Measurements from ENCODE around the gene SIVA1.

DNA sequence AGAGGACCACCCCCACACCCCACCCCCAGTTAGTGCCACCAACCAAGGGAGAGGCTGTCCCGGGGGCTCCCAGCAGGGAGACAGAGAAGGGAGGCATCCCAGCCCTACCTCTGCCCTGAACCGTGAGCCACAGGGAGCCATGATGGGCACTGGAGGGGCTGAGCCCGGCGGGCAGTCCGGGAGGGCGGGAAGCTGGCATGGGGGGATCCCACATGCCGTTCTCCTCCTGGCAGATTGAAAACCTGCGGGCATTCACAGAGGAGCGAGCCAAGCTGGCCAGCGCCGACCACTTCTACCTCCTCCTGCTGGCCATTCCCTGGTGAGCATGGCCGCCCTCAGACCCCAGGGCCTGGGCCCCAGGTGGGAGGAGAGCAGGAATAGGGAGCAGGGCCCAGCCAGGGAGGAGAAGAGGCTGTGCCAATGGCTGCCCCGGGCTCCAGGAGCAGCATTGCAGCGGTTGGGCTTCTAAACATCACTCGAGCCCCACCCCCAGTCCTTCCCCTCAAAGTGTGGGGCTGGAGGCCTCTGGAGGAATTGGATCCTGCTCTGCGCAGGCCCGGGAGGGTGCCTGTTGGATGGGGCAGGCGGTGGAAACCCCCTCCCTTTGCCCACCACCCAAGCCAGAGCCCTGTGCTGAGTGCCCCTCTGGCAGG, 43.4 kb upstream of the SIVA1 start:
- TF ChIP-seq FOXA1 (IDR thresholded peaks at IDR 0.05), result no peak
- TF ChIP-seq, protein P1, sequence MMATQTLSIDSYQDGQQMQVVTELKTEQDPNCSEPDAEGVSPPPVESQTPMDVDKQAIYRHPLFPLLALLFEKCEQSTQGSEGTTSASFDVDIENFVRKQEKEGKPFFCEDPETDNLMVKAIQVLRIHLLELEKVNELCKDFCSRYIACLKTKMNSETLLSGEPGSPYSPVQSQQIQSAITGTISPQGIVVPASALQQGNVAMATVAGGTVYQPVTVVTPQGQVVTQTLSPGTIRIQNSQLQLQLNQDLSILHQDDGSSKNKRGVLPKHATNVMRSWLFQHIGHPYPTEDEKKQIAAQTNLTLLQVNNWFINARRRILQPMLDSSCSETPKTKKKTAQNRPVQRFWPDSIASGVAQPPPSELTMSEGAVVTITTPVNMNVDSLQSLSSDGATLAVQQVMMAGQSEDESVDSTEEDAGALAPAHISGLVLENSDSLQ (IDR thresholded peaks at IDR 0.05), result no peak
